NT2/D1 (cell line): Measurements from ENCODE around the gene HRH2.

Experiments used
- SUZ12 ChIP-seq: IDR thresholded peaks from 2 replicates; pipeline ENCODE4 v1.6.1; 2011; ENCODE audit not compliant: insufficient read length, insufficient read depth; ENCODE audit errors: extremely low read depth
- YY1 ChIP-seq: IDR thresholded peaks from 2 replicates; pipeline ENCODE4 v1.6.1; 2011; ENCODE audit not compliant: insufficient read length, insufficient read depth
- ZNF274 ChIP-seq: IDR thresholded peaks from 2 replicates; pipeline ENCODE4 v1.6.1; 2011; ENCODE audit warnings: mild to moderate bottlenecking, low read depth, low read length

GRCh38 chr5:175735701-175736100 lies 77.8 kb downstream of the HRH2 start:
- no peak for TF ChIP-seq YY1
- TF ChIP-seq ZNF274 = no peak
- no peak for TF ChIP-seq SUZ12
